ENCODE measurements around the gene NFYC. TPM values are rescaled to one million over a fixed set of nuclear protein-coding genes. Genes with fewer than 3 reads are reported as not detected.
"Not testable (repeated sequence)": the region's sequence is repeated elsewhere in the genome, so short reads cannot be mapped to it uniquely, and the experiment has no call there.

NFYC gene
- total RNA-seq, 1 donor from 2014 or later: 49.7 TPM

DNA sequence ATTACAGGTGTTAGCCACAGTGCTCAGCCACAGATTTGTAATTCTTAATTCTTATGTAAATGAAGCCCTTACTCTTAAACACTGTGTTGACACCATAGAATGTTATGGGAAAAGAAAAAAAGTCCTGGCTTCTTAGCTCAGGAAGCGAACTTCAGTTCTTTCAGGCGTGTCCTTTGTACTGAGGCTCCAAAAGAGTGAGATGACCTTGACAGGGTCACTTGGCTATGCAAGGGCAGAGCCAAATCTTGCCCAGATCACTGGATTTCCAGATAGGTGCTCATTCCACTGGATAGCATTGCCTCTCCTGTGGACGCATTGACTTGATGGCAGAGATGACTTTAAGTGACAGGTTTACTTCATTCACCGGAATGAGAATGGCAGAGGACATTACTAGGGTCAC, 4.8 kb downstream of the NFYC start:
- H3K9me3 Mint-ChIP-seq (ENCODE audit: unreplicated experiment): no peaks in the 10 kb centered on the region
- TF ChIP-seq, protein P1, sequence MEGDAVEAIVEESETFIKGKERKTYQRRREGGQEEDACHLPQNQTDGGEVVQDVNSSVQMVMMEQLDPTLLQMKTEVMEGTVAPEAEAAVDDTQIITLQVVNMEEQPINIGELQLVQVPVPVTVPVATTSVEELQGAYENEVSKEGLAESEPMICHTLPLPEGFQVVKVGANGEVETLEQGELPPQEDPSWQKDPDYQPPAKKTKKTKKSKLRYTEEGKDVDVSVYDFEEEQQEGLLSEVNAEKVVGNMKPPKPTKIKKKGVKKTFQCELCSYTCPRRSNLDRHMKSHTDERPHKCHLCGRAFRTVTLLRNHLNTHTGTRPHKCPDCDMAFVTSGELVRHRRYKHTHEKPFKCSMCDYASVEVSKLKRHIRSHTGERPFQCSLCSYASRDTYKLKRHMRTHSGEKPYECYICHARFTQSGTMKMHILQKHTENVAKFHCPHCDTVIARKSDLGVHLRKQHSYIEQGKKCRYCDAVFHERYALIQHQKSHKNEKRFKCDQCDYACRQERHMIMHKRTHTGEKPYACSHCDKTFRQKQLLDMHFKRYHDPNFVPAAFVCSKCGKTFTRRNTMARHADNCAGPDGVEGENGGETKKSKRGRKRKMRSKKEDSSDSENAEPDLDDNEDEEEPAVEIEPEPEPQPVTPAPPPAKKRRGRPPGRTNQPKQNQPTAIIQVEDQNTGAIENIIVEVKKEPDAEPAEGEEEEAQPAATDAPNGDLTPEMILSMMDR (IDR thresholded peaks at IDR 0.05; ENCODE audit: unreplicated experiment): no peak
- peaks cover 15% of the 10 kb centered on the region for H3K4me1 Mint-ChIP-seq (ENCODE audit: unreplicated experiment)
- peaks cover 3% of the 10 kb centered on the region for H3K27me3 Mint-ChIP-seq (ENCODE audit: unreplicated experiment)
- H3K36me3 Mint-ChIP-seq (ENCODE audit: low read depth, unreplicated experiment): no peaks in the 10 kb centered on the region
- H3K27ac Mint-ChIP-seq (ENCODE audit: unreplicated experiment): no peak overlapping the region
- no peak for DNase-seq (ENCODE audit: low spot score)
- no peak overlapping the region for H3K4me3 Mint-ChIP-seq (ENCODE audit: unreplicated experiment)

DNA sequence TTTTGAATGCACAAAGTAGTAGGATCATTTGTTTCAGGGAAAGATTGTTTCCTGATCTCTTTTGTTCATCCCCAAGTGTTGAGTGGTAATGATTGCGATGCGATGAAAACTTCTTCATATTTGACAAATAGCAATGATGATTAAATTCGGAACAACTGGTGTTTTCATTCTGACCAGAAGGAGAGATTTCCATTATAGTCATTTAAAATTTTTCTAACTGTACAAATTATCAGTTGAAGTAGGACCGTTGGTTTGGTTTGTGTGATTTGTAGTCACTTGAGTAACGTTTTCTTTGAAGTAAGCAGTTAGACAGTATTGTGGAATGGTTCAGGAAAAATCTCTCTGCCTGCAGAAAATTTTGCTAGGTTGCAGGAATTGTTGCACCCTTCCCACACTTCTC, 5.9 kb downstream of the NFYC start:
- Mint-ChIP-seq H3K27ac (ENCODE audit: unreplicated experiment) (no peak overlapping the region), H3K27me3 (ENCODE audit: unreplicated experiment) (no peaks in the 10 kb centered on the region), H3K4me1 (ENCODE audit: unreplicated experiment) (peaks cover 11% of the 10 kb centered on the region), H3K4me3 (ENCODE audit: unreplicated experiment) (no peak overlapping the region), H3K36me3 (ENCODE audit: low read depth, unreplicated experiment) (no peaks in the 10 kb centered on the region), H3K9me3 (ENCODE audit: unreplicated experiment) (no peaks in the 10 kb centered on the region)
- TF ChIP-seq, protein P1 (IDR thresholded peaks at IDR 0.05; ENCODE audit: unreplicated experiment): no peak
- no peak for DNase-seq (ENCODE audit: low spot score)

DNA sequence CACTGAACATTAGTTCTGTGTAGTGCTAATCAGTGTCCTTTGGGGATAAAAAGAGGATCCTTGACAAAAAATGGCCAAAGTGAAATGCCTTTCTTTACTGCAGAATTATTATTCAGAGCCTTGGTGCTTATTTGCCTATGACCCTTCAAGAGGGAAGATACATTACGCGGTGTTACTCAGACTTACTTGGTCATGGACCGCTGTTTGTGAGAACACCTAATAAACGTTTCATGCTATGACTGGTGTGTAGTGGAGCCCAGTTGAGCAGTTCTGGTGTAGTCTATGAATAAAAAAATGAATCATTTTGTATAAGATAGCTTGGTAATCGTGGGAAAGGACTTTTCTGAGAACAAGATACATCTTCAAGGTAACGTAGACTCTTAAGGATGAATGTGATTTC, 8.3 kb downstream of the NFYC start:
- DNase-seq (ENCODE audit: low spot score): no peak
- Mint-ChIP-seq H3K4me3 (ENCODE audit: unreplicated experiment) (no peak overlapping the region), H3K27me3 (ENCODE audit: unreplicated experiment) (no peaks in the 10 kb centered on the region), H3K27ac (ENCODE audit: unreplicated experiment) (no peak overlapping the region), H3K9me3 (ENCODE audit: unreplicated experiment) (no peaks in the 10 kb centered on the region), H3K4me1 (ENCODE audit: unreplicated experiment) (peaks cover 13% of the 10 kb centered on the region), H3K36me3 (ENCODE audit: low read depth, unreplicated experiment) (no peaks in the 10 kb centered on the region)
- TF ChIP-seq, protein P1 (IDR thresholded peaks at IDR 0.05; ENCODE audit: unreplicated experiment): no peak

DNA sequence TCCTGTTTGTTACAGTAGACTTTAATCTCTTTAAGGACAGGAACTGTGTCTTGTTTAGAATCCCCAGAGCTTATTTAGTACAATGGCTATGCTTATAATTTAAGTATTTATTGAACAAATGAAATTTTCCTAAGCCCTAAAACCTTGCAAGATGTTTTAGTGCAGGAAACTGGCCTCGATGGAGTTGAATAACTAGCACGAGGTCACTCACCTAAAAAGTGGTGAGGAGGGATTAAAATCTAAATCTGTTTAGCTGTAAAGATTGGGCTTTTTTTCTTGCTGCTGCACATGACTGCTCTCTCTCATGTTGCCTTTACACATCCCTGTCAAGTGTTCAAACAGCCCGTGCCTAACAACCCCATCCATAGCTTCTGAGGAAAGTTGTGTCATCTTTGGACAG, 10.2 kb downstream of the NFYC start:
- DNase-seq (ENCODE audit: low spot score): no peak
- H3K36me3 Mint-ChIP-seq (ENCODE audit: low read depth, unreplicated experiment): no peaks in the 10 kb centered on the region
- H3K4me3 Mint-ChIP-seq (ENCODE audit: unreplicated experiment): no peak overlapping the region
- TF ChIP-seq, protein P1 (IDR thresholded peaks at IDR 0.05; ENCODE audit: unreplicated experiment): no peak
- H3K27me3 Mint-ChIP-seq (ENCODE audit: unreplicated experiment): no peaks in the 10 kb centered on the region
- H3K27ac Mint-ChIP-seq (ENCODE audit: unreplicated experiment): no peak overlapping the region
- H3K9me3 Mint-ChIP-seq (ENCODE audit: unreplicated experiment): no peaks in the 10 kb centered on the region
- peaks cover 9% of the 10 kb centered on the region for H3K4me1 Mint-ChIP-seq (ENCODE audit: unreplicated experiment)

DNA sequence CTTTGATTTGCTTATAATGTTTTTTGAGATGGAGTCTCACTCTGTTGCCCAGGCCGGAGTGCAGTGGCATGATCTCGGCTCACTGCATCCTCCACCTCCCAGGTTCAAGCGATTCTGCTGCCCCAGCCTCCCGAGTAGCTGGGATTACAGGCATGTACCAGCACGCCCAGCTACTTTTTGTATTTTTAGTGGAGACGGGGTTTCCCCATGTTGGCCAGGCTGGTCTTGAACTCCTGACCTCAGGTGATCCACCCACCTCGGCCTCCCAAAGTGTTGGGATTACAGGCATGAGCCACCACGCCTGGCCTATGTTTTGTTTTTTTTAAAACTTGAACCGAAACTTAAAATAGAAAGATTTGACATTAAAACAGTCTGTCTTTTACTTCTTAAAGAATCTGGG, 11.3 kb downstream of the NFYC start:
- not testable (repeated sequence) for H3K36me3 Mint-ChIP-seq (ENCODE audit: low read depth, unreplicated experiment); H3K27me3 Mint-ChIP-seq (ENCODE audit: unreplicated experiment); H3K4me3 Mint-ChIP-seq (ENCODE audit: unreplicated experiment); H3K4me1 Mint-ChIP-seq (ENCODE audit: unreplicated experiment); DNase-seq (ENCODE audit: low spot score); H3K27ac Mint-ChIP-seq (ENCODE audit: unreplicated experiment); H3K9me3 Mint-ChIP-seq (ENCODE audit: unreplicated experiment)

DNA sequence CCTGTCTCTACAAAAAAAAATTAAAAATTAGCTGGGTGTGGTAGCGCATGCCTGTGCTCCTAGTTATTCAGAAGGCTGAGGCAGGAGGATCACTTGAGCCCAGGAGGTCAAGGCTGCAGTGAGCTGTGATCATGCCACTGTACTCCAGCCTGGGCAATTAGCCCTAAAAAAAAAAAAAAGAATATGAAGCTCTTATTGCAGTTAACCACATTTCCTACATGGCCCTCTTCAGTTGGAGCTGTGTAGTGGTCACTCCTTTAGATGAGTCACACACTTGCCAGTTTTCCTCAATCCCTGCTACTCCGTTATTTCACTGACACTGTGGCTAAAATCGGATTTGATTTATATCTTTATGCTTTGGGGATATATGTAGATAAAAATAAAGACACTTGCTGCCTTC, 11.8 kb downstream of the NFYC start:
- Mint-ChIP-seq H3K9me3 (ENCODE audit: unreplicated experiment) (no peaks in the 10 kb centered on the region), H3K4me1 (ENCODE audit: unreplicated experiment) (peaks cover 8% of the 10 kb centered on the region), H3K27me3 (ENCODE audit: unreplicated experiment) (no peaks in the 10 kb centered on the region), H3K27ac (ENCODE audit: unreplicated experiment) (no peak overlapping the region), H3K36me3 (ENCODE audit: low read depth, unreplicated experiment) (no peaks in the 10 kb centered on the region), H3K4me3 (ENCODE audit: unreplicated experiment) (no peak overlapping the region)
- DNase-seq (ENCODE audit: low spot score): no peak
- TF ChIP-seq, protein P1 (IDR thresholded peaks at IDR 0.05; ENCODE audit: unreplicated experiment): no peak

All from endothelial cell (in vitro differentiated cells).